ENCODE measurements around the gene LMNA. TPM values are rescaled to one million over a fixed set of nuclear protein-coding genes. Genes with fewer than 3 reads are reported as not detected.
"Not testable (repeated sequence)": the region's sequence is repeated elsewhere in the genome, so short reads cannot be mapped to it uniquely, and the experiment has no call there.

The LMNA gene
- total RNA-seq, 2 donors from 2014 or later: 335 to 478 TPM

DNA sequence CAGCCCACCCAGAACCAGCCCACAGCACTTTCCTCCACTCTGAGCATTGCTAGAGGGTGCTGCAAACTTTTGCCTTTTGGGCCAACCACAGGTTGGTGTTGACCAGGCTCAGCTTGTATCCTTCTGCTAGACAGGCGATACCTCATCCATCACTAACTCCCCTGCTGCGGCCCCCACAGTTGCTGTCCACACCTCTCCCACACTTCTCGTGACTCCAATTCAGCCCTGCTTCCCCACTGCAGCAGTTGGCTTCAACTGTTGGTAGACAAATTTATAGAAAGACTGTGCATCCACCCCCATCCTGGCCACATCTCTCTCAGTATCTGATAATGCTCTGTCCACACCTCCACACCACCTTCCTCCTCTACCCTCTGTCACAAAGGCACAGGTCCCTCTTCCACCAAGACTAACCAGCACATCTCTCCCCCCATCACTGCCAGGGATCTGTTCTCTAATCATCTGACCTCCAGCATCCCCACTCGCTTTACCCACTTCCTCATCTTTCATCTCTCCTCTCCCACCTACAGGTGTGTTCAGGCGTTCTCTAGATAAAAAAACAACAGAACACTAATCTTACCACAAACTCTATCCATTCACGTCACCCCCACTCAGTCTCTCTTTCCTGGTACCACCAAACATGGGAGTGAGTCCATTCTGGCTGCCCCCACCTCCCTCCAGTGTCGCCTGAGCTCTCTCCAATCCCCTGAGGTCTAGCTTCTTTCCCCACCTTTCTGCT is 63.6 kb downstream of the LMNA start:
- no peak for DNase-seq
- ATAC-seq: peak; percentile 10
- intact Hi-C loops (cut with DNase I, micrococcal nuclease): no loop called here

DNA sequence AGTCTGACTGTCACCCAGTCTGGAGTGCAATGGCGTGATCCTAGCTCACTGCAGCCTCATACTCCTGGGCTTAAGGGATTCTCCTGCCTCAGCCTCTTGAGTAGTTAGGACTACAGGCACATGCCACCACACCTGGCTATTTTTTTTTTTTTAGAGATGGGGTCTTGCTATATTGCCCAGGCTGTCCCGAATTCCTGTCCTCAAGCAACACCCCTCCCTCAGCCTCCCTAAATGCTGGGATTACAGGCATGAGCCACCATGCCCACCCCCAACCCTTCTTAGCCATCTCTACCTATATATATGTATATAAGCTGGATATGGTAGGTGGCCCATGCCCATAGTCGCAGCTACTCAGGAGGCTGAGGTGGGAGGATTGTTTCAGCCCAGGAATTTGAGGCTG is 66.0 kb downstream of the LMNA start:
- ATAC-seq (no peak), DNase-seq (no peak)
- intact Hi-C loops (cut with DNase I, micrococcal nuclease): no loop called here

DNA sequence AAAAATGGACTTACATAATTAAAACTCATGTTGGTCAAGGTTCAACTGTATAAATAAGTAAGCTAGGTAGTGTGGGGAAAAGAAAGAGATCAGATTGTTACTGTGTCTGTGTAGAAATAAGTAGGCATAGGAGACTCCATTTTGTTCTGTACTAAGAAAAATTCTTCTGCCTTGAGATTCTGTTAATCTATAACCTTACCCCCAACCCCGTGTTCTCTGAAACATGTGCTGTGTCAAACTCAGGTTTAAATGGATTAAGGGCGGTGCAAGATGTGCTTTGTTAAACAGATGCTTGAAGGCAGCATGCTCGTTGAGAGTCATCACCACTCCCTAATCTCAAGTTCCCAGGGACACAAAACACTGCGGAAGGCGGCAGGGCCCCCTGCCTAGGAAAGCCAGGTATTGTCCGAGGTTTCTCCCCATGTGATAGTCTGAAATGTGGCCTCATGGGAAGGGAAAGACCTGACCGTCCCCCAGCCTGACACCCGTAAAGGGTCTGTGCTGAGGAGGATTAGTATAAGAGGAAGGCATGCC is 66.9 kb downstream of the LMNA start:
- intact Hi-C loops (cut with DNase I, micrococcal nuclease); DNase-seq; ATAC-seq: not testable (repeated sequence)

DNA sequence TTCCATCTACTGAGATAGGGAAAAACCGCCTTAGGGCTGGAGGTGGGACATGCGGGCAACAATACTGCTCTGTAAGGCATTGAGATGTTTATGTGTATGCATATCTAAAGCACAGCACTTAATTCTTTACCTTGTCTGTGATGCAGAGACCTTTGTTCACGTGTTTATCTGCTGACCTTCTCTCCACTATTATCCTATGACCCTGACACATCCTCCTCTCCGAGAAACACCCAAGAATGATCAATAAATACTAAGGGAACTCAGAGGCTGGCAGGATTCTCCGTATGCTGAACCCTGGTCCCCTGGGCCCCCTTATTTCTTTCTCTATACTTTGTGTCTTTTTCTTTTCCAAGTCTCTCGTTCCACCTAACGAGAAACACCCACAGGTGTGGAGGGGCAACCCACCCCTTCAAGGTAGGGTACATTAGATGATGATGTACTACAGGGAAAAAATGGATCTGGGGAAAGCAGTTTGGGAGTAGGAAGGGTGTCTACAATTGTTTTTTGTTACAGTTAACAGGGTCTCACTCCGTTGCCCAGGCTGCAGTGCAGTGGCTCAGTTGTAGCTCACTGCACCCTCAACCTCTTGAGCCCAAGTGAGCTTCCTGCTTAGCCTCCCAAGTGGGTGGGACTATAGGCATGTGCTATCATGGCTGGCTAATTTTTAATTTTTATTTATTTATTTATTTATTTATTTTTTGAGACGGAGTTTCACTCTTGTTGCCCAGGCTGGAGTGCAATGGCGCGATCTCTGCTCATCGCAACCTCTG is 67.7 kb downstream of the LMNA start:
- intact Hi-C loops (cut with DNase I, micrococcal nuclease); ATAC-seq; DNase-seq: not testable (repeated sequence)

DNA sequence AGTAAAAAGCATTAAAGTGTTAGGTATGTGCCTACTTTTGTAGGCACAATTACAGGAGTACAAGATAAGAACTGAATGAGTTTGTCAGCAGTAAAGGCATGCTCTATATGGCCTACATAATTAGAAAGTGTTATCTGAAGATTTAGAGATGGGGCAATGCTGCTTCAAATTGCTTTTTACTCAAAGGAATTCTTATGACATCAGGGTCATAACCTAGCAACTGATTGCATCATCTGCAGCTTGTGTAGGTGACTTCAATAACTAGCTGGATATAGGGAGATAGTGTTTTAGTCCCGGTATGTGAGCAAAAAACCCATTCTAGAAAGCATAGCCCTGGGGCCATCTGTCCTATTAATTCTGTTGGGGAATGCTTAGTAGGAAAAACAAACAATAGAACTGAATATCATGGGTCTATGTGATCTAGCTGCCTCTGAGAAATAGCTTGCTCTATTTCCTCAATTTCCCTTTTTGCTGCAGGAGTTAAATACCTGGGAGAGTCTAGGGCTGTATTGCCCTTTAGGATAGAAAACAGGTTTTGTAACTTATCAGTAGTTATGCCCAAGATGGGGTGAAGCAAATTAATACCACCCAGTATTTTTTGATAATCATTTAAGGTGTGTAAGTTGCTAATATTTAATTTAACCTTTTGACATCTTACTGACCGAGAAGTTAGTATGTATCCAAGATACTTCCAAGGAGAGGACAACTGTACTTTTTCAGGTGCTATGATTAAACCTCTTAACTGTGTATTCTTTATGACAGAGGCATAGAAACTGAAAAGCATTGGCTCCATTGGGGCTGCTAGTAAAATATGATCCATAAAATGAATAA is 72.1 kb downstream of the LMNA start:
- intact Hi-C loops (cut with DNase I, micrococcal nuclease); DNase-seq: not testable (repeated sequence)
- ATAC-seq: peak; percentile 46

Other genes with a start within 250 kb of the LMNA start
- 10 to 100 TPM; 21.5 to 26.3 TPM for gene RIT1, start 203.4 kb upstream of the LMNA start, total RNA-seq
- 10 to 100 TPM; 45.6 to 54.1 TPM for gene KHDC4, start 180.3 kb upstream of the LMNA start, total RNA-seq
- 1 to 10 TPM; 5.2 to 5.6 TPM for gene RXFP4, start 173.1 kb upstream of the LMNA start, total RNA-seq
- gene ARHGEF2, start 136.2 kb upstream of the LMNA start, total RNA-seq: 100 to 1,000 TPM in 1 of 2 donors, 10 to 100 TPM in 1; 99.3 to 103 TPM
- 100 to 1,000 TPM; 180 TPM for gene SSR2, start 93.8 kb upstream of the LMNA start, total RNA-seq
- 10 to 100 TPM; 21.7 to 26.7 TPM for gene UBQLN4, start 60.9 kb upstream of the LMNA start, total RNA-seq
- gene LAMTOR2, start 59.9 kb upstream of the LMNA start, total RNA-seq: 10 to 100 TPM; 70.6 to 72.7 TPM
- gene RAB25, start 53.6 kb upstream of the LMNA start, total RNA-seq: 100 to 1,000 TPM; 203 to 231 TPM
- gene MEX3A, start 32.2 kb upstream of the LMNA start, total RNA-seq: 1 to 10 TPM in 1 of 2 donors, under 1 TPM in 1; 0.78 to 1.1 TPM
- 1 to 10 TPM; 3.5 to 6.5 TPM for gene SEMA4A, start 38.9 kb downstream of the LMNA start, total RNA-seq
- 10 to 100 TPM; 21.3 to 30.3 TPM for gene SLC25A44, start 79.4 kb downstream of the LMNA start, total RNA-seq
- gene PMF1, start 98.3 kb downstream of the LMNA start, total RNA-seq: 10 to 100 TPM; 39.3 to 40.3 TPM
- 1 to 10 TPM; 1.1 to 1.2 TPM for gene BGLAP, start 127.5 kb downstream of the LMNA start, total RNA-seq
- gene PAQR6, start 133.3 kb downstream of the LMNA start, total RNA-seq: 1 to 10 TPM; 1.8 to 3.0 TPM
- gene SMG5, start 168.1 kb downstream of the LMNA start, total RNA-seq: 10 to 100 TPM; 65.3 to 73.9 TPM
- 1 to 10 TPM; 3.9 to 4.0 TPM for gene TMEM79, start 169.6 kb downstream of the LMNA start, total RNA-seq
- gene GLMP, start 181.0 kb downstream of the LMNA start, total RNA-seq: 10 to 100 TPM; 43.8 to 50.3 TPM
- not detected for gene VHLL, start 184.6 kb downstream of the LMNA start, total RNA-seq
- 100 to 1,000 TPM; 116 to 119 TPM for gene CCT3, start 223.6 kb downstream of the LMNA start, total RNA-seq
- gene TSACC, start 223.8 kb downstream of the LMNA start, total RNA-seq: not detected